H1 (cell line): Measurements from ENCODE around the gene CDC42EP2. TPM values are rescaled to one million over a fixed set of nuclear protein-coding genes. Genes with fewer than 3 reads are reported as not detected.

ENCODE experiments used
- CTCF ChIA-PET: fragments of 300-600 bp; sonication (Branson Sonifier 250); formaldehyde crosslinking; loops from one replicate; lab custom pipeline; 2021; ENCODE audit not compliant: partially characterized antibody; lab: Charles Lee
- POLR2A ChIA-PET: fragments of 300-600 bp; sonication (Branson Sonifier 250); formaldehyde crosslinking; loops from one replicate; lab custom pipeline; 2021; ENCODE audit warnings: inconsistent platforms; ENCODE audit not compliant: partially characterized antibody; lab: Charles Lee
- DNase-seq, 2 experiments: peaks; one replicate each; pipeline versions ENCODE4 v3.0.0 to v3.0.0-alpha.2; 2010 to 2022; ENCODE audit warnings: low spot score in 2 of 2, low read depth in 1 of 2, mixed read lengths in 1 of 2
- FAIRE-seq: peaks from 2 replicates; lab custom pipeline; 2011; peaks lifted over from hg19 to GRCh38; lab: Jason Lieb, UNC
- H2AFZ ChIP-seq: 2 replicates; pipeline ENCODE4 v1.8.1; 2012; ENCODE audit warnings: low read length, inconsistent platforms
- H2AK5ac ChIP-seq: 2 replicates; pipeline ENCODE4 v1.6.1; 2013; ENCODE audit warnings: low read depth, low read length
- H2BK120ac ChIP-seq: replicated peaks from 2 replicates; pipeline ENCODE3; 2013; ENCODE audit warnings: low read depth, low read length, inconsistent platforms
- H2BK12ac ChIP-seq: 2 replicates; pipeline ENCODE4 v1.6.1; 2013; ENCODE audit warnings: low read depth, low read length
- H2BK15ac ChIP-seq: 2 replicates; pipeline ENCODE4 v1.6.1; 2013; ENCODE audit warnings: low read length
- H2BK20ac ChIP-seq: 2 replicates; pipeline ENCODE4 v1.6.1; 2013; ENCODE audit warnings: low read length
- H2BK5ac ChIP-seq: 2 replicates; pipeline ENCODE4 v1.6.1; 2013; ENCODE audit warnings: low read depth, low read length
- H3K14ac ChIP-seq: 2 replicates; pipeline ENCODE4 v1.6.1; 2013; ENCODE audit warnings: inconsistent platforms; ENCODE audit not compliant: insufficient read length
- H3K18ac ChIP-seq: 2 replicates; pipeline ENCODE4 v1.6.1; 2013; ENCODE audit warnings: low read length; ENCODE audit errors: extremely low read depth
- H3K23ac ChIP-seq: 2 replicates; pipeline ENCODE4 v1.6.1; 2013; ENCODE audit warnings: inconsistent platforms; ENCODE audit not compliant: insufficient read length
- H3K23me2 ChIP-seq: 2 replicates; pipeline ENCODE4 v1.6.1; 2013; ENCODE audit warnings: low read depth, low read length
- H3K27ac ChIP-seq: 2 replicates; pipeline ENCODE4 v1.6.1; 2011; ENCODE audit warnings: low read depth, low read length, inconsistent platforms
- H3K27me3 ChIP-seq, 4 experiments: replicated peaks in 1 of 4; 1 replicate in 1 of 4; 2 replicates in 3 of 4; pipeline versions ENCODE4 v1.6.1 to v1.8.1; 2011 to 2013; ENCODE audit warnings: low read length in 3 of 4, mild to moderate bottlenecking in 3 of 4, inconsistent platforms in 2 of 4, mixed read lengths in 2 of 4, moderate library complexity in 1 of 4; ENCODE audit not compliant: control insufficient read depth in 3 of 4, insufficient read depth in 3 of 4; ENCODE audit errors: extremely low read depth in 1 of 4
- H3K36me3 ChIP-seq, 4 experiments: 2 replicates each; pipeline versions ENCODE4 v1.6.1 to v1.8.1; 2011 to 2013; ENCODE audit warnings: mild to moderate bottlenecking in 4 of 4, low read length in 3 of 4, moderate library complexity in 2 of 4, control low read depth in 1 of 4, inconsistent platforms in 1 of 4; ENCODE audit not compliant: insufficient read depth in 4 of 4, control insufficient read depth in 2 of 4
- H3K4ac ChIP-seq: replicated peaks from 2 replicates; pipeline ENCODE3; 2013; ENCODE audit warnings: low read length, low read depth, mixed read lengths, inconsistent platforms; ENCODE audit not compliant: insufficient read length
- H3K4me1 ChIP-seq, 4 experiments: replicated peaks in 1 of 4; 1 replicate in 1 of 4; 2 replicates in 3 of 4; pipeline versions ENCODE4 v1.6.1 to v1.8.1; 2011 to 2013; ENCODE audit warnings: low read length in 3 of 4, inconsistent platforms in 2 of 4, mixed read lengths in 1 of 4; ENCODE audit not compliant: insufficient read depth in 4 of 4, control insufficient read depth in 3 of 4
- H3K4me2 ChIP-seq, 2 experiments: 2 replicates each; pipeline versions ENCODE4 v1.6.1 to v1.8.1; 2011 to 2013; ENCODE audit warnings: low read depth in 2 of 2, low read length in 2 of 2, control low read depth in 1 of 2, inconsistent platforms in 1 of 2, mild to moderate bottlenecking in 1 of 2; ENCODE audit not compliant: insufficient read depth in 1 of 2
- H3K4me3 ChIP-seq, 4 experiments: fragments of 200-600, 300-600 bp in 1 of 4; sonication (generic), shearing (Covaris generic), sonication (Bioruptor Twin) in 1 of 4; 2 replicates each; pipeline versions ENCODE4 v1.5.1 to v1.8.1; 2011 to 2016; ENCODE audit warnings: low read length in 4 of 4, low read depth in 3 of 4, control low read depth in 2 of 4, inconsistent platforms in 2 of 4, mild to moderate bottlenecking in 2 of 4, mixed read lengths in 1 of 4, moderate library complexity in 1 of 4; ENCODE audit not compliant: insufficient read depth in 2 of 4; ENCODE audit errors: extremely low read depth in 1 of 4
- H3K56ac ChIP-seq: replicated peaks from 2 replicates; pipeline ENCODE3; 2013; ENCODE audit warnings: low read depth, mild to moderate bottlenecking, mixed read lengths, low read length, inconsistent platforms; ENCODE audit not compliant: insufficient read length
- H3K79me1 ChIP-seq: 2 replicates; pipeline ENCODE4 v1.6.1; 2013; ENCODE audit warnings: low read depth, low read length, control low read depth
- H3K79me2 ChIP-seq, 2 experiments: 2 replicates each; pipeline versions ENCODE4 v1.6.1 to v1.8.1; 2012 to 2013; ENCODE audit warnings: low read length in 2 of 2, mild to moderate bottlenecking in 2 of 2, inconsistent platforms in 1 of 2; ENCODE audit not compliant: insufficient read depth in 2 of 2, control insufficient read depth in 1 of 2
- H3K9ac ChIP-seq, 4 experiments: replicated peaks in 1 of 4; 1 replicate in 1 of 4; 2 replicates in 3 of 4; pipeline versions ENCODE4 v1.6.1 to v1.8.1; 2011 to 2013; ENCODE audit warnings: low read depth in 3 of 4, low read length in 3 of 4, control low read depth in 2 of 4, mild to moderate bottlenecking in 2 of 4, moderate library complexity in 2 of 4, inconsistent platforms in 1 of 4; ENCODE audit errors: extremely low read depth in 1 of 4
- H3K9me3 ChIP-seq, 2 experiments: 2 replicates each; pipeline versions ENCODE4 v1.6.1 to v1.8.1; 2012 to 2013; ENCODE audit warnings: mild to moderate bottlenecking in 2 of 2, moderate library complexity in 2 of 2, control low read depth in 1 of 2, inconsistent platforms in 1 of 2, low read depth in 1 of 2, low read length in 1 of 2, mixed read lengths in 1 of 2; ENCODE audit not compliant: insufficient read depth in 2 of 2
- H4K20me1 ChIP-seq, 2 experiments: replicated peaks in 1 of 2; 2 replicates each; pipeline versions ENCODE3 to v1.8.1; 2011 to 2013; ENCODE audit warnings: inconsistent platforms in 2 of 2, low read length in 2 of 2, mild to moderate bottlenecking in 1 of 2; ENCODE audit not compliant: insufficient read depth in 2 of 2, control insufficient read depth in 1 of 2
- H4K5ac ChIP-seq: 2 replicates; pipeline ENCODE4 v1.6.1; 2013; ENCODE audit warnings: low read length, low read depth, mixed read lengths, inconsistent platforms; ENCODE audit not compliant: insufficient read length
- H4K8ac ChIP-seq: 2 replicates; pipeline ENCODE4 v1.8.0; 2013; ENCODE audit warnings: mild to moderate bottlenecking, moderate library complexity, low read length, inconsistent platforms; ENCODE audit not compliant: insufficient read depth; ENCODE audit errors: extremely low read depth
- H4K91ac ChIP-seq: replicated peaks from 2 replicates; pipeline ENCODE3; 2013; ENCODE audit warnings: low read length, mixed read lengths, inconsistent platforms; ENCODE audit not compliant: insufficient read length
- MAFK ChIP-seq: IDR thresholded peaks from 2 replicates; pipeline ENCODE4 v1.6.1; 2012; ENCODE audit warnings: low read depth, mild to moderate bottlenecking, improper control_type of control experiment, low read length
- WGBS, 2 experiments: shearing (Covaris generic) in 1 of 2; methylation state at CpG; one replicate each; pipeline versions ENCODE4 v1.1.6 to v1.1.7; 2013 to 2015; ENCODE audit warnings: low lambda C conversion rate in 2 of 2, mixed read lengths in 2 of 2, inconsistent platforms in 1 of 2, low coverage in 1 of 2, missing lambda C conversion rate in 1 of 2; ENCODE audit not compliant: insufficient replicate concordance in 2 of 2, insufficient coverage in 1 of 2, insufficient read length in 1 of 2; ENCODE audit errors: extremely low coverage in 1 of 2, missing lambda C conversion rate in 1 of 2; 5-methylcytosine and 5-hydroxymethylcytosine counted together
- polyA plus RNA-seq, 7 experiments: library from polyadenylated mRNA; depleted of rRNA in 3 of 7; stranded (reverse) in 5 of 7; unstranded in 2 of 7; fragments of >200 nt in 5 of 7; fragments of 200-250 nt in 2 of 7; gene quantifications; 1 replicate in 5 of 7; 2 replicates in 1 of 7; 4 replicates in 1 of 7; pipeline versions ENCODE4 v1.2.1 to v1.2.3, GENCODE V29; 2011 to 2013; ENCODE audit warnings: missing spikeins in 2 of 7, mixed read lengths in 2 of 7
- total RNA-seq: library from RNA; stranded (reverse); fragmentation: NEBNext Ultra II Directional; extraction: Animal tissue kit (Norgen Biotek cat#: 25700); gene quantifications from 2 replicates; pipeline ENCODE4 v1.2.1, GENCODE V29; 2021

The CDC42EP2 gene
- total and polyA plus RNA-seq, 2 of the 8 experiments (the other 6 are each of a cell fraction or from before 2014, with no cell fraction given): 11.8 to 13.3 TPM

- Histone ChIP-seq H3K14ac (no peak overlapping the region), H3K4me1 (peaks cover 0 to under 1% (median under 1%) of the 10 kb centered on the region in 4 experiments; a peak in 3 of 7 replicates), H2AFZ (no peak overlapping the region), H4K8ac (no peak overlapping the region), H3K9ac (no peak overlapping the region), H2BK120ac (no peak overlapping the region), H4K20me1 (no peaks in the 10 kb centered on the region), H3K79me2 (peaks cover 0 to 3% of the 10 kb centered on the region in 2 experiments; a peak in 2 of 4 replicates), H4K91ac (no peak overlapping the region), H2BK20ac (no peak overlapping the region), H3K18ac (no peak overlapping the region), H3K56ac (no peak overlapping the region), H2BK15ac (no peak overlapping the region), H3K27me3 (no peaks in the 10 kb centered on the region; a peak in 1 of 7 replicates)
- WGBS, 2 experiments: 78% methylated on average over 2 of the region's 2 CpGs; no CpG with 5 or more reads in 1 of the 2 experiments
- ChIA-PET POLR2A (interaction anchor here (0.6 to 20.9 kb wide), 15 partner anchors 8 to 173 kb away, joined by 3 to 208 read pairs (median 3); partner anchors contain the start of genes CDC42EP2 and NEAT1), CTCF (interaction anchor here (0.6 to 52.8 kb wide), 35 partner anchors 9 to 219 kb away, joined by 3 to 1179 read pairs (median 4); partner anchors contain the start of genes CDC42EP2, POLA2 and TM7SF2)
- no peak for TF ChIP-seq MAFK
- TF ChIP-seq, all 59 proteins: peak for 0
- Histone ChIP-seq H2BK5ac (no peak overlapping the region), H3K23ac (no peak overlapping the region), H4K5ac (no peak overlapping the region), H3K79me1 (peaks cover 1% of the 10 kb centered on the region), H2BK12ac (no peak overlapping the region), H3K9me3 (no peaks in the 10 kb centered on the region), H2AK5ac (no peak overlapping the region), H3K23me2 (no peaks in the 10 kb centered on the region), H3K4ac (no peak overlapping the region), H3K4me3 (no peak overlapping the region), H3K36me3 (no peaks in the 10 kb centered on the region), H3K4me2 (no peak overlapping the region; a peak in 1 of 4 replicates), H3K27ac (no peak overlapping the region)
- DNase-seq (no peak), FAIRE-seq (no peak)
Observed at GRCh38 chr11:65329478-65329877, 14.8 kb downstream of the CDC42EP2 start.
